Measurements from ENCODE around the gene INTS6. TPM values are rescaled to one million over a fixed set of nuclear protein-coding genes. Genes with fewer than 3 reads are reported as not detected.
"Not testable (repeated sequence)": the region's sequence is repeated elsewhere in the genome, so short reads cannot be mapped to it uniquely, and the experiment has no call there.

Gene INTS6
- polyA plus RNA-seq, 3 donors: 30.9 to 40.1 (median 33.2) TPM

DNA sequence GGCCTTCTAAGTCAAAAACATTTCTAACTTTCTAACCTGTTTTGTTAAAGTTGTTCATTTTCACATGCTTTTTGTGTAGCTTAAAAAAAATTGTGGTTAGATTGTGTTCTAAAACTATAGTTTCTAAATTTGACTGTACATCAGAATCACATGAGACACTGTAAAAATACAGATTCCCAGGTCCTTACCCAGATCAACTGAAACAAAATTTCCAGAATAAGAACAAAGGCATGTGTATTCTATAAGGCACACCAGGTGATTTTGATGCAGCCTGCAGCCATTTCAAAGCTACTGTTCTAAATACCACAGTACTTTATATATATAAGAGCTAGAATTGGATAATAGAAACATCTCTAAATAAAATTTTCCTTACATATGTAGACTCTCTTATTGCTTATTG lies 29.1 kb downstream of the INTS6 start:
- no peak for DNase-seq (ENCODE audit: extremely low read depth in 1 of 11, low read depth in 9 of 11, low spot score in 4 of 11)

DNA sequence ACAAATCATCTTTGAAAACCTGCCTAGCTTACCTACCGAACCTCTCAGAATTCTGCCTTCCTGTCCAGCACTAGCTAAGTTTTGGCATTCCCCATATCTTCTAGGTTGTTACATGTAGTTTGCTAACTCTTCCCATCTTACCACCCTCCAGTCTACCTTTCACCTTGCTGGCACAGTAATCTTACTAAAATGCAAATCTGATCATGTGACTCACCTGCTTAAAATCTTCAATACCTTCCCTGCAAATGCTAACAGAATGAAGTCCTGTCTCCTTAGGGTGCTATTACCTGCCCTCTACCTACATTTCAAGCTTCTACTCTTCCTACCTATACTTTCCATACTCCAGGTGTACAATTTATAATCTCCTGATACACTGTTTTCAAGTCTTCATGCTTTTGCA lies 30.4 kb downstream of the INTS6 start:
- no peak for DNase-seq (ENCODE audit: extremely low read depth in 1 of 11, low read depth in 9 of 11, low spot score in 4 of 11)

DNA sequence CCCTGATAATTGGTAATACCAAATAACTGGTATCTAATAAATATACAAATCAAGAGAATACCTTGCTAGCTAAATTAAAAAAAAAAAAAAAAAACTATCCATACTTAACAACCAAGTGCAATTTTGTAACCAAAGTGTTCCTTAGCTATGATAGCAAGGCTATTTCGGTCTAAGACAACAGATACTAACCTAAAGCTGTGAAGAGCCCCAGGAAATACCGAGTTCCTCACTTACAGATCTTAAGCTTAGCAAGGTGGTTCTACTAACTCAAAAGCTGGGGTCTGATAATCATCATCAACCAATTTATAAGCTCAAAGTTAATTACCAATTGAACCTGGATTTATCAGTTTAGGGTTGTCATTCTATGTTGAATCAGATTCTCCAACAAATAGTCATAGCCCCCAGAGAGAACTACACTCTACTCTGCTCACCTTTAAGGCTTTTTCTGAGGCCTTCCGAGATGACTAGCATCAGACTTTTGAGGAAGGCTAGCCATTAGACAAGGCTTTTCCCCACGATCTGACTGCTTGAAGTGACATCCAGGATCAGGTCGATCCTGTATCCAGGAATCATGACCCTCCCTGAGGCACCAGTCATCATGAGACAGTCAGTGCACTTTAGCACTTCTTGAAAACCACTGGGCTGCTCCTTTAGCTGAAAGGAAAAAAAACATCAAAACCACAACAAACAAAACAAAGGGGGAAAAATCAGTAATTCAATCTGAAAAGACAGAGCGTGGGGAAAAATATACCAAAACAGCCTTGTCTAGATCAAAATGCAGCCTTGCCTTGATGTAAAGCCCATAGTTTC lies 31.9 kb downstream of the INTS6 start:
- no peak for DNase-seq (ENCODE audit: extremely low read depth in 1 of 11, low read depth in 9 of 11, low spot score in 4 of 11)

- DNase-seq (ENCODE audit: extremely low read depth in 1 of 11, low read depth in 9 of 11, low spot score in 4 of 11): no peak
Measured at GRCh38 chr13:51419001-51419636, 33.7 kb downstream of the INTS6 start.

DNA sequence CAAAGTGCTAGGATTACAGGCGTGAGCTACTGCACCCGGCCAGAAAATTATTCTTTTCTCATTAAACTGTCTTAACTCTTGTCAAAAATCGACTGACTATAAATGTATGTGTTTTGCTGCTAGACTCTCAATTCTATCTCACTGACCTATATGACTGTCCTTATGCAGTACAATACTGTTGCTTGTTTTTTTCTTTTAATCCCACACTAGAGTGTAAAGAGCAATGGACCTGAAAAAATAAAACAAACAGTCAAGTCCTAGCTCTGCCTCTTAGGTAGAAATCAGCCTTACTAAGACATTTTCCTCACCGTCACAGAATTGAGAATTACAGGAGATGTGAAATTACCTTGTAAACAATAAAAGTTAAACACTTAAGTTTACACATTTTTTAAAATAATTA lies 35.1 kb downstream of the INTS6 start:
- DNase-seq (ENCODE audit: extremely low read depth in 1 of 11, low read depth in 9 of 11, low spot score in 4 of 11): peak in 1 of 11 donors; percentile 14

GRCh38 chr13:51416107-51416506 lies 36.7 kb downstream of the INTS6 start:
- DNase-seq (ENCODE audit: extremely low read depth in 1 of 11, low read depth in 9 of 11, low spot score in 4 of 11): no peak

- not testable (repeated sequence) for DNase-seq (ENCODE audit: extremely low read depth in 1 of 11, low read depth in 9 of 11, low spot score in 4 of 11)
Measured at GRCh38 chr13:51415339-51415738, 37.5 kb downstream of the INTS6 start.

GRCh38 chr13:51412431-51412830 lies 40.4 kb downstream of the INTS6 start:
- DNase-seq (ENCODE audit: extremely low read depth in 1 of 11, low read depth in 9 of 11, low spot score in 4 of 11): no peak

GRCh38 chr13:51405176-51405575 lies 47.7 kb downstream of the INTS6 start:
- DNase-seq (ENCODE audit: extremely low read depth in 1 of 11, low read depth in 9 of 11, low spot score in 4 of 11): no peak

GRCh38 chr13:51397262-51397941 lies 55.4 kb downstream of the INTS6 start:
- DNase-seq (ENCODE audit: extremely low read depth in 1 of 11, low read depth in 9 of 11, low spot score in 4 of 11): no peak

DNA sequence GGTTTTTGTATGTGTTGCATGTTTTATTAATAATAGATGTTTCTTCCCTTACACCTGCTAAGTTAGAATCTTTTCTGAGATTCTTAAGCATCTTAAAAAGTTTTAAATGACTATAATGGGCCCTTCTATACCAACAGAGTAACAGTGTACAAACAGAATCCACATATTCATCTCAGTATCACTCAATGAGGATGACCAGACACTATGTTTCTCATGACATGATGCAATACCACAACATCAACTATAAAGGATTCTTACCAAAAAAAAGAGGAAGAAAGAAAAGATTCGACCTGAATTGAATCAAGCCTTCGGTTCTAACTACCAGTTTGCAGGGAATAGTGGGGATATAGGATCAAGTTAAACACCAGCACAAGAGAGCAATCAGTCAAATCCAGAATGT lies 56.5 kb downstream of the INTS6 start:
- no peak for DNase-seq (ENCODE audit: extremely low read depth in 1 of 11, low read depth in 9 of 11, low spot score in 4 of 11)

GRCh38 chr13:51394724-51395123 lies 58.1 kb downstream of the INTS6 start:
- no peak for DNase-seq (ENCODE audit: extremely low read depth in 1 of 11, low read depth in 9 of 11, low spot score in 4 of 11)

GRCh38 chr13:51385114-51385513 lies 67.7 kb downstream of the INTS6 start:
- no peak for DNase-seq (ENCODE audit: extremely low read depth in 1 of 11, low read depth in 9 of 11, low spot score in 4 of 11)

- DNase-seq (ENCODE audit: extremely low read depth in 1 of 11, low read depth in 9 of 11, low spot score in 4 of 11): no peak
Measured at GRCh38 chr13:51380269-51380668, 72.6 kb downstream of the INTS6 start.

DNA sequence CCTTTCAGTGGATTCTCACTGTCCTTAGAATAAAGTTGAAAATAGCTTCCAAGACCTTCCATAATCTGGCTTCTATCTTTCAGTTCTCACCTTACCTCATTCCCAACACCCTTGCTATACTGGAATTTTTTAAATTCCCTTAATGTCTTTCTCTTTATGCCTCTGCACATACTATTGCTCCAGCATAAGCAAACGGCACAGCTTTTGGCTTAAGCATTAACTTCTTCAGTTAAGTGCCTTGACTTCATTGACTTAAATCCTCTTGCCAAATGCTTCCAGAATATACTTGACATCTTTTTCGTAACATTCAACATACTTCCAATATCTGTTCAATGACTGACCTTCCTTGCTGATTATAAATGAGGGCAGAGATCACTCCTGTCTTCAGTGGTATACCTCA lies 79.4 kb downstream of the INTS6 start:
- peak in 1 of 11 donors; percentile 22 for DNase-seq (ENCODE audit: extremely low read depth in 1 of 11, low read depth in 9 of 11, low spot score in 4 of 11)

GRCh38 chr13:51371768-51372399 lies 81.0 kb downstream of the INTS6 start:
- DNase-seq (ENCODE audit: extremely low read depth in 1 of 11, low read depth in 9 of 11, low spot score in 4 of 11): no peak

- DNase-seq (ENCODE audit: extremely low read depth in 1 of 11, low read depth in 9 of 11, low spot score in 4 of 11): no peak
Measured at GRCh38 chr13:51370811-51371210, 82.0 kb downstream of the INTS6 start.

DNA sequence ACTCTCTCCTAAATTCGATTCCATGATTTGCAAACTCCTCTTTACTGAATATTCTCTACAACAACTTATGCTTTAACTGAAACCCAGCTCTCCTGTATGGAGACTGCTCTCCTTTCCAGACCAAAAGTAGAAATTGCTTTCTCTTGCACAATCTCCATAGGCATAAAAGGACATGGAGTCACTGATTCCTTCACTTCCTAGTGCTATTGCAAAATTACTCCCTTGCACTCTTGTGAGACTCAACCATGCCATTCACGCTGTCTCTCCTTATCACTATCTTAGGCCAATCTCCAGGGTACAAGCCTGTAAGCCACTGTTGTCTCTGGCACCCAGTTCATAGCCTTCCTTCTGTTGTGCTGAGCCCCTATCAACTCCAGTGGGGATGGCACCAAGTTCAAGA lies 82.7 kb downstream of the INTS6 start:
- DNase-seq (ENCODE audit: extremely low read depth in 1 of 11, low read depth in 9 of 11, low spot score in 4 of 11): no peak

- no peak for DNase-seq (ENCODE audit: extremely low read depth in 1 of 11, low read depth in 9 of 11, low spot score in 4 of 11)
Measured at GRCh38 chr13:51364404-51365008, 88.3 kb downstream of the INTS6 start.
